GM21723 (cell line): ENCODE results near the gene MRTFA.

Experiments
- ATAC-seq: cut with Tn5 transposase; IDR thresholded peaks from one replicate; pipeline ENCODE4 v1.9.1; 2021; ENCODE audit warnings: mild to moderate bottlenecking, moderate library complexity; ENCODE audit not compliant: unreplicated experiment

Gene MRTFA

DNA sequence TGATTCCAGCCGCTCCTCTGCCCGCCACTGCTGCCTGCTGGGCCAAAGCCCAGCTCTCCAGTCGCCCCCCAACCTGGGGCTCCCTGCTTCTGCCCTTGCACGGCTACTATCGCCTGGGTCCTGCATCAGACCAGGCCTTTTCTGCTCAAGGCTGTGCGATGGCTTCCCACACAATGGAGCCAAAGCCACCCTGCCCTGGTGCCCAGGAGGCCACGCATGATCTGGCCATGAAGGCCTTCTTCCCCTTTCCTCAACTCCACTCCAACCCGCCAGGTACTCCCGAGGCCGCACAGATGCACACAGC lies 220.3 kb downstream of the MRTFA start:
- ATAC-seq: no peak

DNA sequence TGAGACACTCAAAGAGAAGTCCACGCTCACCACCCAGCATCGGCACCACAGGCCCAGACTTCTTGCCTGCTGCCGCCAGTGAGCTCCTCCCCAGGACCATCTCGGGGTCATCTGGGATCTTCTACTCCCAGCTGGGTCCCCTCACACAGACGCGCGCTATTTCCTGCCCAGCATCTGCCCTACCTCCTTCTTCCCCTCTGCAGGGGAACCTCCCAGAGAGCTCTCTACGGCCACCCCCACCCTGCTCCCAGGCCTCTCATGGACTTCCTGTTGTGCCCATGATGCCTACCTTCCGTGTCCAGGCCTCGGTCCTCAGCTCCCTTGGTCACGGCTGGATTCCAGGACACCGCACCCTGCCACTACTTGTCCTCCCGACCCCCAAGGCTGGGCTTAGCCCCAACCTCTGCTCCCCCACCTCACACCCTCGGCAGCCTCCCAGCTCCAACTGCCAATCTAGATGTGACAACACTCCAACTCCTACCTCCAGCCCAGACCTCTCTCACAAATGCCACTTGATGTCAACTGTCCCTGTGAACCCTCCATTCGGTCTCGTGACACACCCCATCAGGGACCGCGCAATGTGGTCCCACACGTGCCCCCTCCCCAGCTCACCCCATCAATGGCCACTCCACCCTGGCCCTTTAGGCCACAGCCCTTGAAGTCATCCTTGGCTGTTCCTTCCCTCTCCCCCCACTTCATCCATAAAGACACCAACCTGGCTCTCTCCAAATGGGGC lies 220.8 kb downstream of the MRTFA start:
- no peak for ATAC-seq

DNA sequence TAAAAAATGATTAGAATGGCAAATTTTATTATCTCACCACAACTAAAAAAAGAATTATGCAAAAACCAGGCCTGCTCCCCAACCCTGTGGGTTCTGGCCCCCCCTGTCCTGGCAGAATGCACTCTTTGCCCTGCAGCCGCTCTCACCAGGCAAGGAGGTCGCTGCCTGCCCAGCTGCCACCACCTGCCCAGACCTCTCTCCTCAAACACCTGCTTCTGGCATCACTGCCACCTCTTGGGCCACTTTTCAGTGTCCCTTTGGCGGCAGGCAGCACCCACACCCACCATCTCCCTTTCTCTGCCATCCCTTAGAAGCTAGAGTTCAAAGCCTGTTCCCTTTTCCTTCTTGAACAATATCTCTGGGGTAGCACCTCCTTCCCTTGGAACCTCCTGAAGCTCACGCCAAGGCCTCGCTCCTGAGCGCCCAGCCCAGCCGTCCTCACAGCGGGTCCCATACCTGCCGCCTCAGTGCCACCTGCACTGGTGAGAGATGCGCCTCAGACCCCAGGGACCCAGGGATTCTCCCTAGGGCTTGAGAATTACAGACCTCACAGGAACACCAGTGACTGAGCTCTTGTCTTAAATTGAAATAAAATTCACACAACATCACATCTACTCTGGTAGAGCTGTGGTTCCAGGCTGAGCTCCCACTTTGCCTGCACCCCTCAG lies 221.5 kb downstream of the MRTFA start:
- no peak for ATAC-seq

DNA sequence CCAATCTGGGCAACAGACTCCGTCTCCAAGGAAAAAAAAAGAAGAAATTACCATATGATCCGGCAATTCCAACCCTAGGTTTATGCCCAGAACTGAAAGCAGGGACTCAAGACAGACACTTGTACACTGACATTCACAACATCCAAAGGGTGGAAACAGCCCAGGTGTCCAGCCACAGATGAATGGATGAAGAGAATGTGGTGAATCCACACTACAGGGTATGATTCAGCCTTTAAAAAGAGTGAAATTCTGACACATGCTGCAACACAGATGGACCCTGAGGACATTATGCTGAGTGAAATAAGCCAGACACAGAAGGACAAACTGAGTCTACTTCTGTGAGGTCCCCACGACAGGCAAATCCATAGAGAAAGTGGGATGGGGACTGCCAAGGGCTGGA lies 222.2 kb downstream of the MRTFA start:
- no peak for ATAC-seq

DNA sequence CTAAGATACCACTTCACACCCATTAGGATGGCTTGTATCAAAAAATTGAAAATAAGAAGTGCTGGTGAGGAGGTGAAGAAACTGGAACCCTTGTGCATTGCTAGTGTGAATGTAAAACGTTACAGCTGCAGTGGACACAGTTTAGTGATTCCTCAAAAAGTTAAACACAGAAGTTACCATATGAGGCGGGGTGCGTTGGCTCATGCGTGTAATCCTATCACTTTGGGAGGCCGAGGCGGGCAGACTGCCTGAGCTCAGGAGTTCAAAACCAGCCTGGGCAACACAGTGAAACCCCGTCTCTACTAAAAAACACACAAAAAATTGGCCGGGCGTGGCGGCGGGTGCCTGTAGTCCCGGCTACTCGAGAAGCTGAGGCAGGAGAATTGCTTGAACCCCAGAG lies 222.6 kb downstream of the MRTFA start:
- ATAC-seq: no peak

DNA sequence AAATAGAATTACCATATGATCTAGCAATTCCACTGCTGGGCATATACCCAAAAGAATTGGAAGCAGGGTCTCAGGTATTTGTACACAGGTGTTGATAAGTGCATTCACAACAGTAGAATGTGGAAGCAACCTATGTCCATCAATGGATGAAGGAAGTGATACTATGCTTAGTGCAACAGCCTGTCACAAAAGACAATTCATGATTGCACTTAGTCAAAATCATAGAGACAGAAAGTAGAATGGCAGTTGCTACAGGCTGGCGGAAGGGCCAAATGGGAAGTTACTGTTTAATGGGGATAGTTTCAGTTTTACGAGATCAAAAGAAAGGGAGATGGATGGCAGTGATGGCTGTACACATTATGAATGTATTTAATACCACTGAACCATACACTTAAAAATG lies 224.1 kb downstream of the MRTFA start:
- ATAC-seq: no peak

DNA sequence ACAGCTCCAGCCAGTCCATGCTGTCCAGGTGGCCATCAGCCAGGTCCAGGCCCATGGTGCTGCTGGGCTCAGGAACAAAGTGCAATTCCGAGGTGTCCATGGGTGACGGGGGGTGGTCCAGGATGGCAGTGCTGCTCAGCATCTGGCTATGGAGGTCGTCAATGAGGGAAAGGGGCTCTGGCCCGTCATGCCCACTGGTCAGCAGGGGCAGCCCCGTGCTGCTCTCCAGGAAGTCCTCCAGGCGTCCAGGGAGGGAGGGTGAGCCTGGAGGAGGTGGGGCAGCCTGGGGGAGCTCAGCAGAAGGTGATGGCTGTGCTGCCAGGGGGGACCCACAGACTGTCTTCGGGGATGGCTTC lies 225.0 kb downstream of the MRTFA start:
- ATAC-seq: no peak

DNA sequence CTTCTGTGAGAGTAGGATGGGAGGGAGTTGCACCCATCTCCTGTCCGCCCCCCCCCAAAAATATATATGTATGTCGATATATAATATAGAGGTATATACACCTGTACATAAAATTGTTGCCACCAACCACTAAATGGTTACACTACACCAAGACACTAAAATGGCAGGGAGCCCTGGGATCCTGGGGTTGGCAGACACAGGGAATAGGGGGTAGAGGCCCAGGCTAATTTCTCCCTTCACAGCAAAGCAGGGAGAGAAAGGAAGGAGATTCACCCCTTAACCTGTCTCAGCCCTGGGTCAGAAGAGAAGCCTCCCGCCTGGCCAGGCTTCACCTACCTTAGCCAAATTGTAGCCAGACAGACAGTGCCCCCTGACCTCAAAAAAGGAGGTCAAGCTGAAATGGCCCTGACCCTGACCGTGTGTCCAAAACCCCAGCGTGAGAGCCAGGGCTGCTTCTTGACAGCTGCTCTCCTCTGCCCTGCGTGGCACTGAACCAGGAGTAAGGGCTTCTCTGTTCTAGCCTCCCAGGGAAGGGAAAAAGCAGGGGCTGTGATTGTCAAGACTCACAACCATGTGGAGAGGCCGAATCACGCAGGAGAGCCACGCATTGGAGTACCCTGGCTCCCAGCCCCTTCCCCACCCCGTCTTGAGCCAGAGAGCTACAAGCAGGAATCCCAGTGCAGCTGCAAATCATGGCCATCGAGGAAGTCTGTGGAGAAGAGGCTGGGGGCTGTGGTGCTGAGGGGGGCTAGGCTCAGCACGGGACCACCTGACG lies 225.6 kb downstream of the MRTFA start:
- no peak for ATAC-seq

DNA sequence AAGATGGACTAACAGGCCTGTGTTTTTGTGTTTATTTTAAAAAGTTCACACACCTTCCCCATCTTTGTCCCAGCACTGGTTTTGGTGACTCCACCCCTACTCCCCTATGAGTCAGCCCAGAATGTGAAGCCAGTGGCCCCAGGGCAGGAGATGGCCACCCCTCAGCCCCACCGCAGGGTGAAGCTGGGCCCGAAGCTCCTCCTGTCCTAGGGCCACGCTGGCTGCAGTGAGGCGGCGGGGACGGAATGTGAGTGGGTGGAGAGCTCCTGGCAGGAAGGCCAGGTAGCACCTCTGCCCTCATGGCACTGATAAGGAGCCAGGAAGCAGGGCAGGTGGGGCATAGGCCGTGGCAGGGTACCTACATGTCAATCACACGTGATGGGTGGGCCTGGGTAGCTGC lies 226.2 kb downstream of the MRTFA start:
- no peak for ATAC-seq

DNA sequence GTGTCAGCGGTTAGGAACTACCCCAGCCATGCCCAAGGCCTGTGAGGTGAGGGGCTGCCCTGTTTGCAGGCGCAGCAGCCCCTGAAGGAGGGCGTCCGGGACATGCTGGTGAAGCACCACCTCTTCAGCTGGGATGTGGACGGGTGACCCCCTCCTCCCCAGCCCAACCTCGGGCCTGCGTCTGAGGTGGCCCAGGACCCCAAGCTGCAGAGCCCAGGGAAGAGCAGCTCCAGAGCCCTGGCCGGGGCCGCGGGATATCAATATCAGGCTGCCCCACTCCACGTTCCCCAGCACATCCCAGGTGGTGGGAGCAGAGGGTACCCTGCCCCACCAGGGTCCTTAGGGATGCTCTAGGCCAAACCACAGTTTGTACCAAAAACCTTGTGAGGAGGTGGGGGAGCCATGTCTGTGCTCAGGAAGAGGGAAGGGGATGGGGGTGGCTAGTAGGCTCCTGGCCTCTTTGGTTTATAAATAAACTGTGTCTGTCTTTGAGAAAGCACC lies 226.9 kb downstream of the MRTFA start:
- no peak for ATAC-seq

DNA sequence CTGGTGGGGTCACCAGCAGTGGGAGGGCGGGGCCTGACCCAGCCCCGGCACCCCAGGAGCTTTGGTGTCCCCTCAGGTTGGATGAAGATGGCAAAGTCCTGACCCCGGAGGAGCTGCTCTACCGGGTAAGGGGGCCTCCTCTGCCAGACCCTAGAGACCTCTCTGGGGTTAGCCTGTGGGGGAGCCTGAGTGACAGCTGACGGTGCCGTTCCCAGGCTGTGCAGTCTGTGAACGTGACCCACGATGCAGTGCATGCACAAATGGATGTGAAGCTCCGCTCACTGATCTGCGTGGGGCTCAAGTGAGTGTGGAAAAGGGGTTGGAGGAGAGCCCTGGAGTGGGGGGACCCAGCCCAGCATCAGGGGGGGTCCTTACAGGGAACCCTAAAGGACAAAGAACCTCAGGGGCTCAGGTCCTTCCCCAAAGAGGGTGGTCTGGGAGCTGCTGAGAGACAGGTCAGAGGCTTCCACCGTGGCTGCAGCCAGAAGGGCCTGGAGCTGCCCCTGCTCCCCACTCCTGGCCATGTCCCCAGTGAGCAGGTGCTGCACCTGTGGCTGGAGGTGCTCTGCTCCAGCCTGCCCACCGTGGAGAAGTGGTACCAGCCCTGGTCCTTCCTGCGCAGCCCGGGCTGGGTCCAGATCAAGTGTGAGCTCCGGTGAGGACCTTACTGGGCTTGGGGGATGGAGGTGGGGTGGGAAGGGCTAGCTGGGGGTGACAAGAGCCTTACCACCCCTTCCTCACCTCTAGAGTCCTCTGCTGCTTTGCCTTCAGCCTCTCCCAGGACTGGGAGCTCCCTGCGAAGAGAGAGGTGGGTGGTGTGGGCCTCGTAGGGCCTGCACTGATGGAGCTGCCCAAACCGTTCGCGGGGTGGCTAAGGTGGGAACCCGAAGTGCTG lies 227.6 kb downstream of the MRTFA start:
- no peak for ATAC-seq

DNA sequence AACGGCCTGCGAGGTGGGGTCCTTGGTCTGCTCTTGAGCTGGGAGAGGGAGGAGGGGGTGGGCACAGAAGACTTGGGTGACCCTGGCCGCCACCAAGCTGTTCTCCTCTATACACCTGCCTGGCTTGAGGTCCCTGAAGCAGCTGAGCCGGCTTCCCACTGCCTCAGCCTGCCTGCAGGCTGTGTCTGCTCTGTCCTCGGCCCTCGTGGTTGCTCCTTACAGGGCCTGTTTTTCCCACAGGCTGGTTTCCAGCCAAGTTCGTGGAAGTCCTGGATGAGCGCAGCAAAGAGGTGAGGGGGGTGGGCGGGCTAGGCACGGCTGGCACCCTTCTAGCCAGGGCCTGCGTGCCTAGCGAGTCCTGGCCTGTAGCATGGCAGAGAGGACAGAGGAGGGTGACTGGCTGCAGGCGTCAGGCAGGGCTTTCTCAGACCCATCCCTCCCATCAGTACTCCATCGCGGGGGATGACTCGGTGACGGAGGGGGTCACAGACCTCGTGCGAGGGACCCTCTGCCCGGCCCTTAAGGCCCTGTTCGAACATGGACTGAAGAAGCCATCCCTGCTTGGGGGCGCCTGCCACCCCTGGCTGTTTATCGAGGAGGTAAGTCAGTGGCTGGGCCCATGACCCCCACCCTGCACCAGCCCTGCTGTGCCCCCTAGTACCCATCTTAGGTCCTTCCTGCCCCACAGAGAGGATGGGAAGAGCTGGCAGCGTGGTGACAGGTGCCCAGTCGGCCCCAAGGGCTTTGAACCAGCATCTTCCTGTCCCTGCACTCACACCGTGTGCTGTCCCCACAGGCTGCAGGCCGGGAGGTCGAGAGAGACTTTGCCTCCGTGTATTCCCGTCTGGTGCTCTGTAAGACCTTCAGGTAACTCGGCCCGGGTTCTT lies 228.4 kb downstream of the MRTFA start:
- ATAC-seq: no peak

DNA sequence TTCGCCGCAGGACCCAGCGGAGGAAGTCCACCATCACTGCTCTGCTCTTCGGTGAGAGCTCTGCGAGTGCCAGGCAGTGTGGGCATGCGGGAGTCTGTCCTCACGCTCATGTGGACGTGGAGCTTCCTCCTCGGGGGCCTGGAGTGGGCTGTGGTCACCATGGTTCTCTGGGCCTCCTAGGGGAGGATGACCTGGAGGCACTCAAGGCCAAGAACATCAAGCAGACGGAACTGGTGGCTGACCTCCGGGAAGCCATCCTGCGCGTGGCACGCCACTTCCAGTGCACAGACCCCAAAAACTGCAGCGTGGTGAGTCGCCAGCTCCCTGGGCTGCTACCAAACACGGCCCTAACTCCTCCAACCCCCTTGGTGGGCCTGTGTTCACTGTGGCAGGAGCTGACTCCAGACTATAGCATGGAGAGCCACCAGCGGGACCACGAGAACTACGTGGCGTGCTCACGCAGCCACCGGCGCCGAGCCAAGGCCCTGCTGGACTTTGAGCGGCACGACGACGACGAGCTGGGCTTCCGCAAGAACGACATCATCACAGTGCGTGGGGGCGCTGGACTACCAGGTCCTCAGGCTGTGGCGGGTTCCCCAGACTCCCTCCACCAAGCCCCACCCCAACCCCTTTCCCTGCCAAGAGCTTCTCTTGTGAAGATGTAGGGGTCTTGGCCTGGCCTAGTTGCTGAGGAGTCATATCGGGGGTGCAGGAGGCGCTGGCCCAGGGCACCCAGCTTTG lies 229.3 kb downstream of the MRTFA start:
- ATAC-seq: no peak

DNA sequence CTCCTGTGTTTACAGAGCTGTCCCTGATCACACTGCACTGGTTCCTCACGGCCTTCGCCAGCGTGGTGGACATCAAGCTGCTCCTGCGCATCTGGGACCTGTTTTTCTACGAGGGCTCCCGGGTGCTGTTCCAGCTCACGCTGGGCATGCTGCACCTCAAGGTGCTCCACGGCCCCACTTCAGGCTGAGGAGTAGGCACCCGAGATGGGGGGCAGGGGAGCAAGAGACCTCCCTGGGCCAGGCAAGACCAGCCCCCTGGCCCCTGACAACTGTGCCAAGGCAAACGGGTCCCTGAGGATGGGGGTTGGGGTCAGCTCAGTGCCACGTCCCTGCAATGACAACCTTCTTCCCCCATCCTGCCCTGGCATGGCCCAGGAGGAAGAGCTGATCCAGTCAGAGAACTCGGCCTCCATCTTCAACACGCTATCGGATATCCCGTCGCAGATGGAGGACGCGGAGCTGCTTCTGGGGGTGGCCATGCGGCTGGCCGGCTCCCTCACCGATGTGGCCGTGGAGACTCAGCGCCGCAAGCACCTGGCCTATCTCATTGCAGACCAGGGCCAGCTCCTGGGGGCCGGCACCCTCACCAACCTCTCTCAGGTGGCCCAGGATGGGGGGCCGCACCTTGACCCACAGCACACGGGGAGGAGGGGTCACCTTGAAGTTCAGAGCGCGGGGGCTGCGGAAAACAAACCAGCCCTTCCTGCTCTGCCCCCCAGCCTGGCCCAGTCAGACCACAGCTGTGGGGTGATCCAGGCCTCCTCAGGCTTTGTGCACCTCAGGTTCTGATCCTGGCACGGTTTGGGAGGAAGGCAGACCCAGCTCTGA lies 230.2 kb downstream of the MRTFA start:
- ATAC-seq: no peak

DNA sequence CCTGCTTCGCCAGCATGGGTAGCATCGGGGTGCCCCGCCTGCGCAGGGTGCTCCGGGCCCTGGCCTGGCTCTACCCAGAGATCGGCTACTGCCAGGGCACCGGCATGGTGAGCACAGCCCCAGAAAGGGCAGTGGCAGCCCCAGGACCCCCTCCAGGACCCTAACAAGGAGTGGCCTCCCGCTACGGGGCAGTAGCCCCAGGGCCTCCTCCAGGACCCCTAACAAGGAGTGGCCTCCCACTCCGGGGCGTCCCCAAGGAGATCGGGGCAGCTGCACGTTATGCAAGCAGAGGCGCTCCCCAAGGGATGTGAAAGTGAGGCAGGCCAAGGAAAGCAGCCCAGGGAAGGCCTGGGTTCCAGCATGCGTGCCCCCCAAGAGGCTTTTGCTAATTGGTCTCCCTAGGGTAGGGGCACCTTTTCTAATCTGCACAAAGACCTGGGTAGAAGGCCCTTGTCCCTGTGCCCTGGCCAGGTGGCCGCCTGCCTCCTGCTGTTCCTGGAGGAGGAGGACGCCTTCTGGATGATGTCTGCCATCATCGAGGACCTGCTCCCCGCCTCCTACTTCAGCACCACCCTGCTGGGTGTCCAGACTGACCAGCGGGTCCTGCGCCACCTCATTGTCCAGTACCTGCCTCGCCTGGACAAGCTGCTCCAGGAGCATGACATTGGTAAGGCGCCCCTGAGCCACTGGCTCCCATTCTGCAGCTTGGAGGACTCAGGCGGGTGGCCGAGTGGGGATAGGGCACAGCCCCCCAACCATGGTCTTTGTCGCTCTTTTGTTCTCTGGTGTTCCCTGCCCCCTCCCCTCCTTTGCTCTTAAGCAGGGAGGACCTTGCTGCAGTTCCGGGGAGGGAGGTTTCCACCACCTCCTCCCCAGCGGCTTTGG lies 231.1 kb downstream of the MRTFA start:
- ATAC-seq: no peak

DNA sequence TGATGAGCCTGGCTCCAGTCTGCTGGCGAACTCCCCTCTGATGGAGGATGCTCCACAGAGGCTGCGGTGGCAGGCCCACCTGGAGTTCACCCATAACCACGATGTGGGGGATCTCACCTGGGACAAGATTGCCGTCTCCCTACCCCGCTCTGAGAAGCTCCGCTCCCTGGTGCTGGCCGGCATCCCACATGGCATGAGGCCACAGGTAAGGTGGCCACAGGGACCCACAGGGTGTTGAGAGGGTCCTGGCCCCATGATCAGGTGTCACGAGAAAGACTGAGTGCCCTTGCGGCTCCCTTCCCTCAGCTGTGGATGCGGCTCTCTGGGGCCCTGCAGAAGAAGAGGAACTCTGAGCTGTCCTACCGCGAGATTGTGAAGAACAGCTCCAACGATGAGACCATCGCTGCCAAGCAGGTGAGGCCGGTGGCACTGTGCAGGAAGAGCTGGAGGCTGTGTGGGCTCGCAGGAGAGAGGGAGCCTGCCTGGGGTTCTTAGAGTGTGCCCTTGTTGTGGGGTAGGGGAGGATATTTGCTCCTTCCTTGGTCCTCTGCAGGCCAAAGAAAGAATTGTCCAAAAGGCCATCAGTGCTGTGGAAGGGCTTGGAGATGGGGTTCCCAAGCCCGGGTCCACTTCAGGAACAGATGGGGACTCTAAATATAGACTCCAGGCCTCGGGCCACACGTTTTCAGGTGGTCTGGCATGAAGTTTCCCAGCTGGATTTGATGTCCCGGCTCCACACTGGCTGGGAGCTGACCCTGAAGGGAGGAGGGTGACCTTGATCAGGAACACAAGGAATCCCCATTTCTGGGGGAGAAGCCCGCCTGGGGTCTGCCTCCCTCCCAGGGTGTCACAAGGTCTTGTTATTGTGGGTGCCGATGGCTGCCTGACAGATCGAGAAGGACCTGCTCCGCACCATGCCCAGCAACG lies 232.0 kb downstream of the MRTFA start:
- ATAC-seq: no peak
